DOHH2 (cell line): ENCODE measurements around the gene NCR1.
"Not testable (repeated sequence)": the region's sequence is repeated elsewhere in the genome, so short reads cannot be mapped to it uniquely, and the experiment has no call there.

Experiments used
- H3F3A ChIP-seq: fragments of 200-600 bp; sonication (generic), shearing (Covaris generic); 2 replicates; pipeline ENCODE4 v1.6.0; 2016; ENCODE audit warnings: antibody characterized with exemption, mild to moderate bottlenecking; ENCODE audit not compliant: control insufficient read depth, insufficient read depth
- H3K27ac ChIP-seq: fragments of 200-600 bp; sonication (generic); 2 replicates; pipeline ENCODE4 v1.5.1; 2014; ENCODE audit warnings: low read depth, mild to moderate bottlenecking, low read length, moderate library complexity
- H3K27me3 ChIP-seq: fragments of 200-600 bp; sonication (generic); 2 replicates; pipeline ENCODE4 v1.6.1; 2014; ENCODE audit warnings: mild to moderate bottlenecking, low read length, mixed read lengths; ENCODE audit not compliant: control insufficient read depth
- H3K36me3 ChIP-seq: fragments of 200-600 bp; sonication (generic); 2 replicates; pipeline ENCODE4 v1.6.1; 2014; ENCODE audit warnings: mild to moderate bottlenecking, low read length, moderate library complexity, mixed read lengths; ENCODE audit not compliant: control insufficient read depth
- H3K4me1 ChIP-seq: fragments of 200-600 bp; sonication (generic); 2 replicates; pipeline ENCODE4 v1.6.1; 2014; ENCODE audit warnings: mild to moderate bottlenecking, low read length, mixed read lengths; ENCODE audit not compliant: control insufficient read depth
- H3K4me2 ChIP-seq: fragments of 200-600 bp; sonication (generic); 2 replicates; pipeline ENCODE4 v1.6.0; 2014; ENCODE audit warnings: mild to moderate bottlenecking, low read length, moderate library complexity
- H3K4me3 ChIP-seq: fragments of 200-600 bp; sonication (generic); 2 replicates; pipeline ENCODE4 v1.5.1; 2014; ENCODE audit warnings: mild to moderate bottlenecking, low read length, mixed read lengths
- H3K79me2 ChIP-seq: fragments of 200-600 bp; sonication (generic); 2 replicates; pipeline ENCODE4 v1.6.1; 2014; ENCODE audit warnings: mild to moderate bottlenecking, low read length, mixed read lengths; ENCODE audit not compliant: control insufficient read depth
- H3K9me2 ChIP-seq: fragments of 200-600 bp; sonication (generic); replicated peaks from 2 replicates; pipeline ENCODE4 v1.6.1; 2014; ENCODE audit warnings: mild to moderate bottlenecking, low read length, mixed read lengths; ENCODE audit not compliant: control insufficient read depth
- H3K9me3 ChIP-seq: fragments of 200-600 bp; sonication (generic); 2 replicates; pipeline ENCODE4 v1.6.1; 2014; ENCODE audit warnings: antibody characterized with exemption, low read length, mixed read lengths; ENCODE audit not compliant: control insufficient read depth, insufficient read depth
- H4K20me1 ChIP-seq: fragments of 200-600 bp; sonication (generic); 2 replicates; pipeline ENCODE4 v1.6.0; 2014; ENCODE audit warnings: low read depth, mild to moderate bottlenecking, antibody characterized with exemption, low read length, moderate library complexity; ENCODE audit not compliant: control insufficient read depth, insufficient read depth
- EZH2phosphoT487 ChIP-seq: fragments of 200-600 bp; sonication (generic); IDR thresholded peaks from 2 replicates; pipeline ENCODE4 v1.6.1; 2017; ENCODE audit warnings: borderline replicate concordance, mild to moderate bottlenecking, antibody characterized with exemption, low read length, moderate library complexity, mixed read lengths
- TF ChIP-seq, protein P1 (sequence below): fragments of 200-600 bp; sonication (generic); IDR thresholded peaks from one replicate; pipeline ENCODE4 v1.5.1; 2014; ENCODE audit warnings: antibody characterized with exemption, mild to moderate bottlenecking, low read depth, low read length; ENCODE audit not compliant: poor library complexity, severe bottlenecking

NCR1 gene

DNA sequence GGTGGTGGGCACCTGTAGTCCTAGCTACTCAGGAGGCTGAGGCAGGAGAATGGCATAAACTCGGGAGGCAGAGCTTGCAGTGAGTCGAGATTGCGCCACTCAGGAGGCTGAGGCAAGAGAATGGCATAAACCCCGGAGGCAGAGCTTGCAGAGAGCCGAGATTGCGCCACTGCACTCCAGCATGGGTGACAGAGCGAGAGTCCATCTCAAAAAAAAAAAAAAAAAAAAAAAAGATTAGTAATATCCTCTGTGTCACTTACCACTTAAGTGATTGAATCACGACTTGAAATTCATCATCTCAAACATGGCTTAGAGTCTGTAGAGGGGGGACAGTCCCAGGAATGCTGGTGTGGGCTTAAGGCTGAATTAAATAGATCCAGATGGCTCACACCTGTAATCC is 4.8 kb upstream of the NCR1 start:
- not testable (repeated sequence) for H3K27me3 ChIP-seq, H3K9me2 ChIP-seq, H3K9me3 ChIP-seq, H3F3A ChIP-seq, H3K36me3 ChIP-seq, H4K20me1 ChIP-seq, H3K4me3 ChIP-seq, H3K4me1 ChIP-seq, H3K79me2 ChIP-seq, H3K27ac ChIP-seq, H3K4me2 ChIP-seq

DNA sequence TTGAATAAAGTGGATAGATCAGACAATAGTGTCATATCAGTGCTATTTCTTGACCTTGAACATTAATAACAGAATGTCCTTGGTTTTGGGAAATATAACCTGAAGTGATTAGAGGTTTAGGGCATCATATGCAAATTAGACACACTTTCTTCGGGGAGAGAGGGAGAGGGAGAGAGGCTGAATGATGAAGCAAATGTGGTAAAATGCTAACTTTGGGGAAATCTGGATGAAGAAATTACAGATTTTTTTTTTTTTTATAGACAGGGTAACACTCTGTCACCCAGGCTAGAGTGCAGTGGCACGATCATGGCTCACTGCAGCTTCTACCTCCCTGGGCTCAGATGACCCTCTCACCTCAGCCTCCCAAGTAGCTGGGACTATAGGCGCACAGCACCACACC is 3.9 kb upstream of the NCR1 start:
- Histone ChIP-seq H3K4me2 (no peak overlapping the region), H3K9me2 (no peaks in the 10 kb centered on the region), H3K4me3 (no peak overlapping the region), H3F3A (no peaks in the 10 kb centered on the region), H3K27ac (no peak overlapping the region), H3K4me1 (no peaks in the 10 kb centered on the region; the same call in 1 of the 2 replicates), H4K20me1 (no peaks in the 10 kb centered on the region), H3K9me3 (no peaks in the 10 kb centered on the region), H3K79me2 (no peaks in the 10 kb centered on the region), H3K36me3 (no peaks in the 10 kb centered on the region), H3K27me3 (peaks cover 14% of the 10 kb centered on the region; the same call in 1 of the 2 replicates)
- TF ChIP-seq EZH2phosphoT487, result no peak
- TF ChIP-seq, protein P1, sequence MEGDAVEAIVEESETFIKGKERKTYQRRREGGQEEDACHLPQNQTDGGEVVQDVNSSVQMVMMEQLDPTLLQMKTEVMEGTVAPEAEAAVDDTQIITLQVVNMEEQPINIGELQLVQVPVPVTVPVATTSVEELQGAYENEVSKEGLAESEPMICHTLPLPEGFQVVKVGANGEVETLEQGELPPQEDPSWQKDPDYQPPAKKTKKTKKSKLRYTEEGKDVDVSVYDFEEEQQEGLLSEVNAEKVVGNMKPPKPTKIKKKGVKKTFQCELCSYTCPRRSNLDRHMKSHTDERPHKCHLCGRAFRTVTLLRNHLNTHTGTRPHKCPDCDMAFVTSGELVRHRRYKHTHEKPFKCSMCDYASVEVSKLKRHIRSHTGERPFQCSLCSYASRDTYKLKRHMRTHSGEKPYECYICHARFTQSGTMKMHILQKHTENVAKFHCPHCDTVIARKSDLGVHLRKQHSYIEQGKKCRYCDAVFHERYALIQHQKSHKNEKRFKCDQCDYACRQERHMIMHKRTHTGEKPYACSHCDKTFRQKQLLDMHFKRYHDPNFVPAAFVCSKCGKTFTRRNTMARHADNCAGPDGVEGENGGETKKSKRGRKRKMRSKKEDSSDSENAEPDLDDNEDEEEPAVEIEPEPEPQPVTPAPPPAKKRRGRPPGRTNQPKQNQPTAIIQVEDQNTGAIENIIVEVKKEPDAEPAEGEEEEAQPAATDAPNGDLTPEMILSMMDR, result no peak

DNA sequence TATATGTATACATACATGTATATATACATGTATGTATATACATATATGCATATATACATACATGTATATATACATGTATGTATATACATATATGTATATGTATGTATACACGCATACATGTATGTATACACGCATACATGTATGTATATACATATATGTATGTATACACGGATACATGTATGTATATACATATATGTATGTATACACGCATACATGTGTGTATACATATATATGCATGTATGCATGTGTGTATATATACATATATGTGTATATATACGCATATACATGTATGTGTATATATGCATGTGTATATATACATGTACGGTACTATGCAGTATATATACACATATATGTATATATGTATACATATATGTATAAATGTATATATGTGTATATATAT is 2.6 kb upstream of the NCR1 start:
- H3K27ac ChIP-seq, result no peak overlapping the region
- H3K4me3 ChIP-seq, result no peak overlapping the region
- no peaks in the 10 kb centered on the region for H3K9me3 ChIP-seq
- H3K4me1 ChIP-seq, result no peaks in the 10 kb centered on the region; the same call in 1 of the 2 replicates
- no peaks in the 10 kb centered on the region for H3K9me2 ChIP-seq
- peaks cover 14% of the 10 kb centered on the region; the same call in 1 of the 2 replicates for H3K27me3 ChIP-seq
- no peaks in the 10 kb centered on the region for H3K36me3 ChIP-seq
- H3K79me2 ChIP-seq, result no peaks in the 10 kb centered on the region
- no peaks in the 10 kb centered on the region for H4K20me1 ChIP-seq
- TF ChIP-seq EZH2phosphoT487, result no peak
- TF ChIP-seq, protein P1, result no peak
- no peak overlapping the region for H3K4me2 ChIP-seq
- H3F3A ChIP-seq, result no peaks in the 10 kb centered on the region

DNA sequence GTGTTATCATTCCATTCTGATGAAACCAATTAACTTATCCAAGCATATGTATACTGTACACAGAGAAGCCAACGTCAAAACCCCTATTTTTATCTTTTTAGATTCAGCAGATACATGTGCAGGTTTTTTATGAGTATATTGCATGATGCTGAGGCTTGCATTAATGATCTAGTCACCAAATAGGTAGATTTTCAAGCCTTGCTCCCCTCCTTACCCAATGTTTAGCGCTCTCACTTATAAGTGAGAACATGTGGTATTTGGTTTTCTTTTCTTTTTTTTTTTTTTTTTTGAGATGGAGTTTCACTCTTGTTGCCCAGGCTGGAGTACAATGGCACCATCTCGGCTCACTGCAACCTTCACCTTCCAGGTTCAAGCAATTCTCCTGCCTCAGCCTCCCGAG is 1.7 kb upstream of the NCR1 start:
- not testable (repeated sequence) for H3K9me2 ChIP-seq, H3K79me2 ChIP-seq, H4K20me1 ChIP-seq, H3F3A ChIP-seq, H3K4me3 ChIP-seq, H3K9me3 ChIP-seq, H3K4me2 ChIP-seq, H3K27ac ChIP-seq, H3K36me3 ChIP-seq, H3K4me1 ChIP-seq
- H3K27me3 ChIP-seq, result peaks cover 14% of the 10 kb centered on the region; the same call in 1 of the 2 replicates
